IMR-90 (cell line): ENCODE results near the gene A3GALT2. TPM values are rescaled to one million over a fixed set of nuclear protein-coding genes. Genes with fewer than 3 reads are reported as not detected.

Experiments
- ATAC-seq: fragments of 200-7000 bp; cut with Tn5 transposase; 2 replicates; pipeline ENCODE4 v1.9.1; 2020; ENCODE audit warnings: low read depth, mild to moderate bottlenecking, moderate library complexity
- BruUV-seq: library from RNA; stranded (reverse); fragments of 400-500 nt; replicated peaks from 2 replicates; lab custom pipeline; 2021; lab: Mats Ljungman, UMichigan
- CTCF ChIA-PET: fragments of 300-600 bp; formaldehyde crosslinking; extraction: SDS; loops from one replicate; lab custom pipeline; 2021; ENCODE audit warnings: antibody characterized with exemption; lab: Yijun Ruan, JAX
- POLR2A ChIA-PET: fragments of 300-600 bp; sonication (Branson Sonifier 250); formaldehyde crosslinking; loops from one replicate; lab custom pipeline; 2022; ENCODE audit warnings: antibody characterized with exemption; ENCODE audit not compliant: unreplicated experiment; lab: Charles Lee
- DNase-seq: peaks from one replicate; pipeline ENCODE4 v3.0.0; 2013
- H2AFZ ChIP-seq: replicated peaks from 2 replicates; pipeline ENCODE3; 2013; ENCODE audit warnings: low read length, mild to moderate bottlenecking; ENCODE audit not compliant: poor library complexity
- H2AK5ac ChIP-seq: 2 replicates; pipeline ENCODE4 v1.6.1; 2013; ENCODE audit warnings: low read depth, low read length, inconsistent platforms
- H2AK9ac ChIP-seq: replicated peaks from 2 replicates; pipeline ENCODE3; 2013; ENCODE audit warnings: mild to moderate bottlenecking, low read depth, low read length, moderate library complexity; ENCODE audit not compliant: poor library complexity
- H2BK120ac ChIP-seq: 2 replicates; pipeline ENCODE4 v1.6.1; 2013; ENCODE audit warnings: low read depth, low read length, inconsistent platforms
- H2BK15ac ChIP-seq: 3 replicates; pipeline ENCODE4 v1.6.1; 2013; ENCODE audit warnings: low read depth, low read length, inconsistent platforms
- H2BK20ac ChIP-seq: 2 replicates; pipeline ENCODE4 v1.6.1; 2013; ENCODE audit warnings: low read depth, mild to moderate bottlenecking, inconsistent platforms, low read length, moderate library complexity
- H2BK5ac ChIP-seq: 2 replicates; pipeline ENCODE4 v1.6.1; 2013; ENCODE audit warnings: mild to moderate bottlenecking, low read depth, low read length, inconsistent platforms; ENCODE audit not compliant: poor library complexity, severe bottlenecking
- H3K14ac ChIP-seq: replicated peaks from 2 replicates; pipeline ENCODE4 v1.6.1; 2013; ENCODE audit warnings: low read depth, low read length, inconsistent platforms
- H3K18ac ChIP-seq: 2 replicates; pipeline ENCODE4 v1.6.1; 2013; ENCODE audit warnings: low read depth, low read length, control low read depth
- H3K23ac ChIP-seq: 2 replicates; pipeline ENCODE4 v1.6.1; 2013; ENCODE audit warnings: low read depth, low read length, inconsistent platforms
- H3K27ac ChIP-seq: 2 replicates; pipeline ENCODE4 v1.5.1; 2013; ENCODE audit warnings: mild to moderate bottlenecking, control low read depth, low read length; ENCODE audit not compliant: insufficient read depth
- H3K27me3 ChIP-seq: 2 replicates; pipeline ENCODE4 v1.6.1; 2013; ENCODE audit warnings: low read length; ENCODE audit not compliant: control insufficient read depth, insufficient read depth
- H3K36me3 ChIP-seq: 2 replicates; pipeline ENCODE4 v1.6.1; 2013; ENCODE audit warnings: low read length, mixed read lengths; ENCODE audit not compliant: control insufficient read depth, insufficient read depth
- H3K4ac ChIP-seq: 2 replicates; pipeline ENCODE4 v1.6.1; 2013; ENCODE audit warnings: low read depth, low read length, inconsistent platforms
- H3K4me1 ChIP-seq: 2 replicates; pipeline ENCODE4 v1.6.1; 2013; ENCODE audit warnings: low read length, mixed read lengths; ENCODE audit not compliant: control insufficient read depth, insufficient read depth
- H3K4me2 ChIP-seq: 2 replicates; pipeline ENCODE4 v1.6.1; 2013; ENCODE audit warnings: low read depth, mild to moderate bottlenecking, control low read depth, low read length, moderate library complexity
- H3K4me3 ChIP-seq: 2 replicates; pipeline ENCODE4 v1.5.1; 2013; ENCODE audit warnings: low read depth, mild to moderate bottlenecking, control low read depth, low read length, moderate library complexity; ENCODE audit not compliant: insufficient read depth
- H3K56ac ChIP-seq: 2 replicates; pipeline ENCODE4 v1.6.1; 2013; ENCODE audit warnings: low read length, inconsistent platforms; ENCODE audit not compliant: insufficient read depth; ENCODE audit errors: extremely low read depth
- H3K79me1 ChIP-seq, 2 experiments: 2 replicates each; pipeline ENCODE4 v1.6.1; 2013; ENCODE audit warnings: low read length in 2 of 2, inconsistent platforms in 1 of 2, low read depth in 1 of 2
- H3K9ac ChIP-seq: 2 replicates; pipeline ENCODE4 v1.6.1; 2013; ENCODE audit warnings: low read depth, low read length, control low read depth
- H3K9me1 ChIP-seq: 2 replicates; pipeline ENCODE4 v1.6.1; 2013; ENCODE audit warnings: low read length, inconsistent platforms; ENCODE audit not compliant: insufficient read depth
- H3K9me3 ChIP-seq: 2 replicates; pipeline ENCODE4 v1.6.1; 2013; ENCODE audit warnings: low read length; ENCODE audit not compliant: control insufficient read depth, insufficient read depth
- H4K20me1 ChIP-seq: 2 replicates; pipeline ENCODE4 v1.6.1; 2013; ENCODE audit warnings: low read length, inconsistent platforms; ENCODE audit not compliant: insufficient read depth
- H4K5ac ChIP-seq: 2 replicates; pipeline ENCODE4 v1.6.1; 2013; ENCODE audit warnings: mild to moderate bottlenecking, low read depth, low read length, control low read depth
- H4K8ac ChIP-seq, 2 experiments: 2 replicates each; pipeline ENCODE4 v1.6.1; 2013; ENCODE audit warnings: low read depth in 2 of 2, low read length in 2 of 2, control low read depth in 1 of 2, inconsistent platforms in 1 of 2
- H4K91ac ChIP-seq: 2 replicates; pipeline ENCODE4 v1.6.1; 2013; ENCODE audit warnings: low read depth, low read length, inconsistent platforms; ENCODE audit not compliant: insufficient read depth
- BHLHE40 ChIP-seq: fragments of 150-350 bp; IDR thresholded peaks from 2 replicates; pipeline ENCODE4 v1.6.1; 2016; ENCODE audit warnings: mild to moderate bottlenecking, low read depth, low read length
- CHD1 ChIP-seq: IDR thresholded peaks from 2 replicates; pipeline ENCODE4 v1.6.1; 2012; ENCODE audit warnings: low read depth, low read length, improper control_type of control experiment
- FOS ChIP-seq: fragments of 150-350 bp; IDR thresholded peaks from 2 replicates; pipeline ENCODE4 v1.6.1; 2016; ENCODE audit warnings: low read depth, low read length
- MAFK ChIP-seq: IDR thresholded peaks from 2 replicates; pipeline ENCODE4 v1.6.1; 2012; ENCODE audit warnings: low read depth, low read length, improper control_type of control experiment
- MAZ ChIP-seq: IDR thresholded peaks from 2 replicates; pipeline ENCODE4 v1.6.1; 2012; ENCODE audit warnings: low read depth, mild to moderate bottlenecking, low read length, improper control_type of control experiment, moderate library complexity, borderline replicate concordance
- MXI1 ChIP-seq: IDR thresholded peaks from 2 replicates; pipeline ENCODE4 v1.6.1; 2012; ENCODE audit warnings: low read depth, mild to moderate bottlenecking, low read length, moderate library complexity, borderline replicate concordance
- NFE2L2 ChIP-seq: fragments of 150-350 bp; IDR thresholded peaks from 2 replicates; pipeline ENCODE4 v1.6.1; 2016; ENCODE audit warnings: low read depth, mild to moderate bottlenecking, low read length
- POLR2A ChIP-seq: IDR thresholded peaks from 2 replicates; pipeline ENCODE4 v1.6.1; 2012; ENCODE audit warnings: mild to moderate bottlenecking, low read depth, low read length
- RAD21 ChIP-seq: IDR thresholded peaks from 2 replicates; pipeline ENCODE4 v1.6.1; 2012; ENCODE audit warnings: low read length, improper control_type of control experiment
- WGBS, 2 experiments: methylation state at CpG; one replicate each; pipeline versions ENCODE4 v1.1.5 to v1.1.7; 2013; ENCODE audit warnings: missing lambda C conversion rate in 2 of 2; ENCODE audit not compliant: insufficient read length in 1 of 2; ENCODE audit errors: extremely low coverage in 2 of 2; 5-methylcytosine and 5-hydroxymethylcytosine counted together
- dilution Hi-C: fragments of 300-500 bp; cut with HindIII; formaldehyde crosslinking; loops from one replicate; pipeline ENCODE4 v1.14.3; 2018; ENCODE audit warnings: low sequenced_read_pairs; ENCODE audit not compliant: unreplicated experiment
- in situ Hi-C: fragments of 300-500 bp; cut with MboI; formaldehyde crosslinking; loops from 3 replicates; pipeline ENCODE4 v1.14.3; 2019; ENCODE audit warnings: low sequenced_read_pairs, inconsistent platforms, mixed read lengths
- intact Hi-C: fragments of 100-400 bp; cut with micrococcal nuclease; formaldehyde crosslinking; loops from 2 replicates; pipeline ENCODE4 v1.10.0; 2022
- polyA plus RNA-seq, 3 experiments: library from polyadenylated mRNA; depleted of rRNA; stranded (reverse); fragments of >200 nt; gene quantifications; 2 replicates each; pipeline ENCODE4 v1.2.3, GENCODE V29; 2012; ENCODE audit warnings: low replicate concordance in 1 of 3
- total RNA-seq: library from RNA; depleted of rRNA; stranded (reverse); fragments of >200 nt; gene quantifications from 2 replicates; pipeline ENCODE4 v1.2.3, GENCODE V29; 2012
- TF ChIP-seq, protein P1 (sequence below): fragments of 150-350 bp; IDR thresholded peaks from 2 replicates; pipeline ENCODE4 v1.6.1; 2016; ENCODE audit warnings: low read depth, mild to moderate bottlenecking, low read length, moderate library complexity, borderline replicate concordance
- TF ChIP-seq, protein P2 (sequence below): fragments of 150-350 bp; IDR thresholded peaks from 2 replicates; pipeline ENCODE4 v1.6.1; 2017; ENCODE audit warnings: mild to moderate bottlenecking, antibody characterized with exemption, low read length, low read depth

Gene A3GALT2
- total and polyA plus RNA-seq, 2 of the 4 experiments (the other 2 are of a cell fraction): not detected

DNA sequence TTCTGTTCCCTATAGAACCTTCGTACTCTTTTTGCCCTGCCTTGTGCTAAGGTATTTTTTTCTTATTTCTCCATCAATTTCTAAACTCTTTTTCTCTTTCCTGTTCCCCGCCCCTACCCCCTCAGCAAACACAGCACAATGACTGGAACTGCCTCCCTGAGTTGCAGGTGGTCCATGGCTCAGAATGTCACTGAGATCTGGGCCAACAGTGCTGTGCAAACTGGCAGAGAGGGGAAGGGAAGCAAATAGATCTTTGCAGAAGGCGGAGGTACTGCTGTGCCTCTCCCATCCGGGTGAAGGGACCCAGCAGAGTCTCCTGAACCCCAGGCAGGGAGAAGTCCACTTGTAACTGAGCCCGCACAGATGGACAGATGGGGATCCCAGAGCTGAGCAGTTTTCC lies 32.6 kb upstream of the A3GALT2 start:
- H2AFZ ChIP-seq: no peak overlapping the region
- H3K4me1 ChIP-seq: peaks cover 7% of the 10 kb centered on the region
- no peak for ATAC-seq
- POLR2A ChIA-PET: no interaction called here
- dilution Hi-C loops (no loop called here), intact Hi-C loops (no loop called here), in situ Hi-C loops (no loop called here)
- no peak overlapping the region for H3K23ac ChIP-seq
- H2BK5ac ChIP-seq: no peak overlapping the region
- H3K14ac ChIP-seq: no peak overlapping the region
- no peak for DNase-seq
- no peak overlapping the region for H2BK15ac ChIP-seq
- no peaks in the 10 kb centered on the region for H3K9me3 ChIP-seq
- no peak overlapping the region for H2BK20ac ChIP-seq
- H3K27me3 ChIP-seq: no peaks in the 10 kb centered on the region
- H3K79me1 ChIP-seq: peaks cover 6 to 15% of the 10 kb centered on the region in 2 experiments
- no peak overlapping the region for H3K27ac ChIP-seq
- H3K4me3 ChIP-seq: no peak overlapping the region
- no peak overlapping the region for H3K18ac ChIP-seq
- no peak for TF ChIP-seq MAFK
- no peak for TF ChIP-seq FOS
- TF ChIP-seq POLR2A: no peak
- no peak for TF ChIP-seq MAZ
- no peak for TF ChIP-seq BHLHE40
- no peak for TF ChIP-seq CHD1
- TF ChIP-seq NFE2L2: no peak
- TF ChIP-seq, protein P1, sequence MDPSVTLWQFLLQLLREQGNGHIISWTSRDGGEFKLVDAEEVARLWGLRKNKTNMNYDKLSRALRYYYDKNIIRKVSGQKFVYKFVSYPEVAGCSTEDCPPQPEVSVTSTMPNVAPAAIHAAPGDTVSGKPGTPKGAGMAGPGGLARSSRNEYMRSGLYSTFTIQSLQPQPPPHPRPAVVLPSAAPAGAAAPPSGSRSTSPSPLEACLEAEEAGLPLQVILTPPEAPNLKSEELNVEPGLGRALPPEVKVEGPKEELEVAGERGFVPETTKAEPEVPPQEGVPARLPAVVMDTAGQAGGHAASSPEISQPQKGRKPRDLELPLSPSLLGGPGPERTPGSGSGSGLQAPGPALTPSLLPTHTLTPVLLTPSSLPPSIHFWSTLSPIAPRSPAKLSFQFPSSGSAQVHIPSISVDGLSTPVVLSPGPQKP: no peak
- TF ChIP-seq, protein P2, sequence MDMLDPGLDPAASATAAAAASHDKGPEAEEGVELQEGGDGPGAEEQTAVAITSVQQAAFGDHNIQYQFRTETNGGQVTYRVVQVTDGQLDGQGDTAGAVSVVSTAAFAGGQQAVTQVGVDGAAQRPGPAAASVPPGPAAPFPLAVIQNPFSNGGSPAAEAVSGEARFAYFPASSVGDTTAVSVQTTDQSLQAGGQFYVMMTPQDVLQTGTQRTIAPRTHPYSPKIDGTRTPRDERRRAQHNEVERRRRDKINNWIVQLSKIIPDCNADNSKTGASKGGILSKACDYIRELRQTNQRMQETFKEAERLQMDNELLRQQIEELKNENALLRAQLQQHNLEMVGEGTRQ: no peak
- TF ChIP-seq RAD21: no peak
- no peak for TF ChIP-seq MXI1
- H2BK120ac ChIP-seq: no peak overlapping the region
- no CpG with 5 or more reads among the region's 5 CpGs for WGBS, 2 experiments
- H4K20me1 ChIP-seq: peaks cover 3% of the 10 kb centered on the region; the same call in 1 of the 2 replicates
- no peak overlapping the region for H3K56ac ChIP-seq
- no peak overlapping the region for H3K9ac ChIP-seq
- no peak overlapping the region for H3K4ac ChIP-seq
- H3K4me2 ChIP-seq: no peak overlapping the region
- no peak overlapping the region for H2AK9ac ChIP-seq
- peaks cover 3% of the 10 kb centered on the region; the same call in 1 of the 2 replicates for H3K9me1 ChIP-seq
- no peak overlapping the region for H4K91ac ChIP-seq
- CTCF ChIA-PET: no interaction called here
- H4K5ac ChIP-seq: no peak overlapping the region
- BruUV-seq: no TSS peak
- no peak overlapping the region for H4K8ac ChIP-seq
- H2AK5ac ChIP-seq: no peak overlapping the region
- peaks cover 17% of the 10 kb centered on the region for H3K36me3 ChIP-seq
